Thyroid gland (tissue), 4 donors: ENCODE data around the gene AGTPBP1.
"Not testable (repeated sequence)": the region's sequence is repeated elsewhere in the genome, so short reads cannot be mapped to it uniquely, and the experiment has no call there.

Experiments
- CTCF ChIP-seq, 6 experiments: fragments of 200-600 bp in 3 of 6; fragments of 450-650 bp in 3 of 6; sonication (generic) in 3 of 6; IDR thresholded peaks; one replicate each; pipeline ENCODE4 v1.5.1; 2016 to 2019; ENCODE audit warnings: antibody characterized with exemption in 6 of 6, mild to moderate bottlenecking in 2 of 6, inconsistent platforms in 1 of 6, moderate library complexity in 1 of 6
- POLR2A ChIP-seq, 2 donors: fragments of 450-650 bp; IDR thresholded peaks; one replicate each; pipeline ENCODE4 v1.6.1; 2017; ENCODE audit warnings: antibody characterized with exemption in 2 of 2, mild to moderate bottlenecking in 2 of 2, moderate library complexity in 1 of 2

- TF ChIP-seq CTCF, POLR2A (IDR thresholded peaks at IDR 0.05): not testable (repeated sequence)
These were observed 32.1 kb upstream of the AGTPBP1 start for GRCh38 chr9:85773844-85774243.
